GM19324 (cell line): ENCODE data around the gene PIP5K1A.
"Not testable (repeated sequence)": the region's sequence is repeated elsewhere in the genome, so short reads cannot be mapped to it uniquely, and the experiment has no call there.

Experiments
- ATAC-seq: cut with Tn5 transposase; IDR thresholded peaks from one replicate; pipeline ENCODE4 v1.9.1; 2021; ENCODE audit warnings: mild to moderate bottlenecking, moderate library complexity; ENCODE audit not compliant: unreplicated experiment, low FRiP score

The PIP5K1A gene

GRCh38 chr1:151192047-151192446 lies 6.3 kb upstream of the PIP5K1A start:
- ATAC-seq: no peak

DNA sequence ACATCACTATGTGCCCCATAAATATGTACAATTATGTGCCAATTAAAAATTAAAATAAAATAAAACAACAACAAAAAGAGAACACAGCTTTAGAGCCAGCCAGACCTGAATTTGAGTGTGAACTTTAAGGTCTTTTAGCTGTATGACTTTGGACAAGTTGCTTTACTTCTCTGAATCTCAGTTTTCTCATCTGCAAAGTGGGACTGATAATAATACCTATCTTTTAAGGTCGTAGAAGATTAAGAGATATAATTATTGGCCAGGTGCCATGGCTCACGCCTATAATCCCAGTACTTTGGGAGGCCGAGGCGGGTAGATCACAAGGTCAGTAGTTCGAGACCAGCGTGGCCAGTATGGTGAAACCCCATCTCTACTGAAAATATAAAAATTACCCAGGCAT lies 5.0 kb upstream of the PIP5K1A start:
- ATAC-seq: no peak

- ATAC-seq: no peak
Observed at GRCh38 chr1:151193856-151194255, 4.5 kb upstream of the PIP5K1A start.

DNA sequence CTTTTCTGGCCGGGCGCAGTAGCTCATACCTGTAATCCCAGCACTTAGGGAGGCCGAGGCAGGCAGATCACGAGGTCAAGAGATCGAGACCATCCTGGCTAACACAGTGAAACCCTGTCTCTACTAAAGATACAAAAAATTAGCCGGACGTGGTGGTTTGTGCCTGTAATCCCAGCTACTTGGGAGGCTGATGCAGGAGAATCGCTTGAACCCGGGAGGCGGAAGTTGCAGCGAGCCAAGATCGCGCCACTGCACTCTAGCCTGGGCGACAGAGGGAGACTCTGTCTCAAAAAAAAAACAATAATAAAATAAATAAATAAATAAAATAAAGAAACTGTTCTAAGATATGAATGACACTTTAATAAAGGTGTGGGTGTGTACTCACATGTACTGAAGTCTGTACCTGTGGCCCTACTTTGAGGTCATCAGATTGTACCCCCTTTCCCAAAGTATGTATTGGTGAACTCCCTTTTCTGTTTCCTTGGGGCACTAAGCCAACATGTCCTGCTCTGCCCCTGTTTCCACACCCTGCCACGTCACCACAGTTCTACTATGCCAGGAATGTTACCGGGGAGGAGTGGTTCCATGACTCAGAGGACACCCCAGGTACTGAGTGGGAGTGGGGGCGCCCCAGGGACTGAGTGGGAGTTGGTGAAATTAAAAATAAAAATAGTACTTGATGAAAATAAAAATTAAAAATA lies 3.3 kb upstream of the PIP5K1A start:
- ATAC-seq: not testable (repeated sequence)

DNA sequence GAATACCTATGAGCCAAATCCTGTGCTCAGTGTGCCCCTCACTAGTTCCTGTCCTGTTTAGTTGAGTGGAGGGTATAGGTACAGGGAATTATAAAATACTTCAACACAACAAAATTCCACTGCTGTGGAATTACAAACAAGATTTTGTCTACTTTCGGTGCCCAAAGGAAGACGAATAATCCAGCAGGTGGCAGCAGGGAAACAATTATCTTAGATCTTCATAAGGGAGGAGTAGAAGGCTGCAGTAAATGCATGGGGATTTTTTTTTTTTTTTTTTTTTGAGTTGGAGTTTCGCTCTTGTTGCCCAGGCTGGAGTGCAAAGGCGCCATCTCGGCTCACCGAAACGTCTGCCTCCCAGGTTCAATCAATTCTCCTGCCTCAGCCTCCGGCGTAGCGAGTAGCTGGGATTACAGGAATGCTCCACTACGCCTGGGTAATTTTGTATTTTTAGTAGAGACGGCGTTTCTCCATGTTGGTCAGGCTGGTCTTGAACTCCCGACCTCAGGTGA lies 2.0 kb upstream of the PIP5K1A start:
- no peak for ATAC-seq

GRCh38 chr1:151197863-151198253 lies 494 bp upstream of the PIP5K1A start:
- ATAC-seq: no peak

DNA sequence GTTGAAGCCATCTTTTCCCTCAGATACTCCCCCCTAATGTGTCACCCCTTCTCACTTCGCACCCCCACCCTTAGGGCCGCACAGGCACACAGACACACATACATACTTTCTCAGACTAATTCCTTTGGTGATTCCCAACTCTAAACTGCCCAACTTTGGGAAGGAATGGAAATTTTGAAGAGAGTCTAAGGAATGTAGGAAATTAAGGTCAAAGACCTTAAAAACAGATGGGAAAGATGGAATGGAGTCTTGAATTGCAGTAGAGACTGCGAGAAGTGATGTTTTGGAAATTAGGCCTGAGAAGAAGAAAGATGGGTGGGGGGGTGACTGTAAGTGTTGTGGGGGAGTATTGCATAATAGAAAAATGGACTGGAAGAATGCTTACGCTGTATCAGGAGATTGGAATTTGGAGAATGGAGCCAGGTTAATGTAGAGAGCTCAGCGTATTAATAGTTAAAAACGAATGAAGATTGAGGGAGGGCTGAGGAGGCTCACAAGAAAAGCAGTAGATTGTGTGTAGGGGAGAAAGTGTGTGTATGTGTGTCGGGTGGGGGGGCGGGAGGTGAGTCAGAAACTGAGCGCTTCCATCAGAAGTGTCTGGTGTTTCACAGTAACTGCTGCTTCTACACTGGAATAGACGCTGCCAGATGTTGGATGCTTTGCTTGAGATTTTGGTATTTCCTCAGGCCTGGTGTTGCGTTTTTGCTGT lies 1.7 kb downstream of the PIP5K1A start:
- ATAC-seq: no peak

DNA sequence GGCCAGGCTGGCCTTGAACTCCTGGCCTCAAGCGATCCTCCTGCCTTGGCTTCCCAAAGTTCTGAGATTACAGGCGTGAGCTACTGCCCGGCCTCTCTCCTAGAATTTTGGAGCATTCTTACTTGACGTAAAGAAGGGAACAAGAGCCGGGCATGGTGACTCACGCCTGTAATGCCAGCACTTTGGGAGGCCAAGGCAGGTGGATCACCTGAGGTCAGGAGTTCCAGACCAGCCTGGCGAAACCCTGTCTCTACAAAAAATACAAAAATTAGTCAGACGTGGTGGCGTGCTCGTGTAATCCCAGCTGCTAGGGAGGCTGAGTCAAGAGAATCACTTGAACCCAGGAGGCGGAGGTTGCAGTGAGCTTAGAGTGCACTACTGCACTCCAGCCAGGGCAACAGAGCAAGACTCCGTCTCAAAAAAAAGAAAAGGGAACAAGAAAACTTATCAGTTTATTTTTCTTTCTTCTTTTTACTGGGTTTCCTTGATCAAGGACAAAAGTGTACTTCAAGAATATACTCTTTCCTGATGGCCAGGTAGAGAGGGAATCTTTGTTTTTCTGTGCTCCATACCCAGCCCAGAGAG lies 7.1 kb downstream of the PIP5K1A start:
- not testable (repeated sequence) for ATAC-seq

GRCh38 chr1:151210830-151211229 lies 12.5 kb downstream of the PIP5K1A start:
- ATAC-seq: no peak

GRCh38 chr1:151211972-151212705 lies 13.8 kb downstream of the PIP5K1A start:
- no peak for ATAC-seq

DNA sequence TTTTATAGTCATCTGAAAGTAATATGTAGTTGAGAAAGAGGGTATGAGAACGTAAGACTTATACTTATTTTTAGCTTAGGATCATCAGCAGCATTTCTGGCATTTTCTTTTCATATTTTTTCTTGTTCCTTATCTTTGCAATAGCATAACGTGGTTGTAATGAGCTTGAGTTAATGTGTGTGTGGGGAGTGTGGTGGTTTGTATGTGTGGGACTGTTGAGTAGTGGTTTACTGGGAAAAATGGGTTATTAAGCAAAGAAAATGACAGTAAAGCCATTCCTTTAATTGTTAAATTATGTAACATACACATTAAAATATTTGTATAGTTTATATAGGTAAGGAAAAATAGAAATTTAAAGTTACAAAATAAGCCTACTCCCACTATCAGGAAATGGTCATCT lies 15.2 kb downstream of the PIP5K1A start:
- no peak for ATAC-seq

GRCh38 chr1:151221616-151222015 lies 23.3 kb downstream of the PIP5K1A start:
- ATAC-seq: no peak

- no peak for ATAC-seq
Observed at GRCh38 chr1:151222130-151222529, 23.8 kb downstream of the PIP5K1A start.

GRCh38 chr1:151235235-151235634 lies 36.9 kb downstream of the PIP5K1A start:
- ATAC-seq: no peak

DNA sequence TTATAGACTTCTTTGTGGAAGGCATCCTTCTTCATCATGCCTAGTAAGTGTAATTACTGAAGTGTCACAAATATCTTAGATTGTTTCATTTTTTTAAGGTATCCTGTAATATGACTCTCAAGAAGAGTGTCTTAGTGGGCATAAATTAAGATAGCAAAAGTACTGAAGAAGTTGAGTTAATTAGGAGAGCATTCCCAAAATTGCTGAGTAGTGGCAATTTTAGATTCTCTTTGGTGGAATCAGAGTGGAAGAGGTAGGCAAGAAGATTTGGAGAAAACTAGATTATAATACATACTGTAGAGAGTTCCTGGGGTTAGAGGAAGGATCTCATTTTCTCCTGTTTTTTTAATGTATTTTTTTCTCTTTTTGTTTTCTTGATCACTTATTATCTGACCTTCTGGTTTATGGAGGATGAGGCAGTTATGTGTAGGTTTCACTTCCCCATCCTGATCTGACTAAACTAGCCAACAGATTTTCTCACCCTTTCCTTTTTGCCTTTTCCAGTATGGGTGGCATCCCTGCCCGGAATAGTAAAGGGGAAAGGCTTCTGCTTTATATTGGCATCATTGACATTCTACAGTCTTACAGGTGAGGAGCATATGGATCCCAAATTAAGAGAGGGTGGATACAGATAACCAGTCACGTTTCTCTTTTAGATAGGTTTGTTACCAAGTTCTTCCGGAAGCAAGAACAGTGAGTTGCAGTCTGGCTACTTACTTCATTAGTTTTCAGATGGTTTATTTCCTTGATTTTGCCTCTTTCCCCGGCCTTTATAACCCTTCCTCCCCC lies 39.5 kb downstream of the PIP5K1A start:
- ATAC-seq: no peak

DNA sequence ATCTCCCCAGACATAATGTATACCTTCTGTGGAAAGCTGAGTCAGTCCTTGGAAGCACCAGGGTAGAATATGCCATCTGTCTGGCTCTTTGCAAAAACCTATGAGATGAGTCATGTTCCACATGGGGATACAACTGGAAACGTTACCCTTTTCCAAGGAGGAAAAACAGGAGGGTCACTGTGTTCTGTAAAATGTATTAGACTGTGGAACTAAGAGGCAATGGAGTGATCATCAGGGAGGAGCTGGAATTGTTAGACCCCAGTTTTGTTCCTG lies 40.1 kb downstream of the PIP5K1A start:
- no peak for ATAC-seq

DNA sequence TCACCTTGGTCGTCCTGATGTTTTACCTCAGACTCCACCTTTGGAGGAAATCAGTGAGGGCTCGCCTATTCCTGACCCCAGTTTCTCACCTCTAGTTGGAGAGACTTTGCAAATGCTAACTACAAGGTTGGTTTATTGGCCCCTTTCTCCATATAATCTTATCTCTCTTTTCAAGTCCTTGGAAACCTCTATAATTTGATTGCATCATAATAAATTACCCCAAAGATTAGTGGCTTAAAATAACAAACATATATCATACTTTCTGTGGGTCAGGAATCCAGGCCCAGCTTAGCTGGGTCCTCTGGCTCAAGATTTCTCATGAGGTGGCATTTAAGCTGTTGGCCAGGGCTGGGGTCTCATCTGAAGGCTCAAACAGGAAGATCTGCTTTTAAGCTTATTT lies 44.1 kb downstream of the PIP5K1A start:
- no peak for ATAC-seq

DNA sequence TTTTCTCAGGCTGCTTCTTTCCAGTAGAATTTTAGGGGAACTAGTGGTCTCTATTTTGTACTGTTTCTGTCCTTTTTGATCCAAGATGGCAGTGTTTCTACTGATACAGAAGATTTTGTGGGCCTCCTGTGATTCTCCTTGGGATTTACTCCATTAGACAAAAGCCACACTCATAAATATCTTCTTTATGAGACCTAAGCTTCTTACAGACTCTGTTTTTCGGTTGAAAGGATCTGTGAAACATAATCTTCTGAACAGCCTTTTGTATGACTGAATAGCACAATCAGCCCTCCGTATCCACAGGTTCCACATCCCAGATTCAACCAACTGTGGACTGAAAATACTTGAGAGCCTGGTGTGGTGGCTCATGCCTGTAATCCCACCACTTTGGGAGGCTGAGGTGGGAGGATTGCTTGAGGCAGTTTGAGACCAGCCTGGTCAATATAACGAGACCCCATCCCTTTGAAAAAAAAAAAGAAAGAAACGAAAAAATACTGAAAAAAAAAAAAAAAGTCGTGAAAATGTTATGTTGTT lies 45.4 kb downstream of the PIP5K1A start:
- no peak for ATAC-seq

DNA sequence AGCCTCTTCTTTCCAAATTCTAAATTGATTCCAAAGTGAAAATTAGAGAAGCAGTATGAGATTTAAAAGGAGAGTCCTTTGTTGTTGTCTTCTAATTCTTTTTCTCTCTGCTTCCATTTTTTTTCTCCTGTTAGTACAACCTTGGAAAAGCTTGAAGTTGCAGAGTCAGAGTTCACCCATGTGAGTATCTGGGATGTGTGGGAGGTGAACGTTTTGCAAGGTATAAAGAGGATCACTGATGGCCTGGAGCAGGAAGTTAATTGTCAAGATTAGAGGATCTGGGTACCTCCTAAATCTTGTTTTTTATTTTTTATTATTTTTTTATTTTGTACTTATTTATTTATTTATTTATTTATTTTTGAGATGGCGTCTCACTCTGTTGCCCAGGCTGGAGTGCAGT lies 48.4 kb downstream of the PIP5K1A start:
- no peak for ATAC-seq
